Measurements from ENCODE around the gene ARHGAP26. TPM values are rescaled to one million over a fixed set of nuclear protein-coding genes. Genes with fewer than 3 reads are reported as not detected.

The ARHGAP26 gene
- total RNA-seq, 1 experiment from 2014 or later = 5.5 TPM

DNA sequence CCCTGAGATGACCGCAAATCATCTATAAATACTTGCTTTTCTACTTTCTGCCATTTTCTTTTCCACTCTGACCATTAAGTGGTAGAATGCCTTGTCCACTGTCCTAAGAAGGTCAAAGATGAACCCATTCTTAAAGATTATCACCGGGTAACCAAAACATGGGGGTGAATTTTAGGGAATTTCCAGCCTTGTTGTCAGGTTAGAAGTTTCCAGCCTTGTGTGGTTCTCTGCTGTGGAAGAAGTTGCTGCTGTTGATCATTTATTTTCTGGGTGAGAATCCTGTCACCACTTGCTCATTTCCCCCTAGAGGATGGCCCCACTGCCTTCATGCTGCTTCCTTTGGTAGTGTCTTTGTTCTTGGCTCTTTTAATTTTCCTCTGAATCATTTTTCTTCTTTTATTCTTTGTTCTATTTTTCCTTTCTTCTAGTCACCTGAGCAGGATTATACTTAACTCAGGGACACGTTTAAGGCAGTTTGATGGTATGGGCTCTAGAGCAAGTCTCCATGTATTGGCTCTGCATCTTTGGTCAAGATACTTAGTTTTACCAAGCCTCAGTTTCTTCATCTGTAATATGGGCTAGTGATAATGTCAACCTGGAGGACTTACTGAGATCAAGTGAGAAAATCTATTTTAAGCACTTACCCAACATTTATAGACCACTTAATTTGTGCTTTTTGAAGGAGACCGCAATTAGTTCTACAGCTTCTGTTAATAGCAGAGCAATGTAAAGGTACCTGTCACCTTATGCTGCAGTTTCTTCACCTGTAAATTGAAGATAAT is 266.2 kb downstream of the ARHGAP26 start:
- DNase-seq (ENCODE audit: low read depth) = no peak

GRCh38 chr5:143037071-143037470 is 266.9 kb downstream of the ARHGAP26 start:
- DNase-seq (ENCODE audit: low read depth) = peak; percentile 52

DNA sequence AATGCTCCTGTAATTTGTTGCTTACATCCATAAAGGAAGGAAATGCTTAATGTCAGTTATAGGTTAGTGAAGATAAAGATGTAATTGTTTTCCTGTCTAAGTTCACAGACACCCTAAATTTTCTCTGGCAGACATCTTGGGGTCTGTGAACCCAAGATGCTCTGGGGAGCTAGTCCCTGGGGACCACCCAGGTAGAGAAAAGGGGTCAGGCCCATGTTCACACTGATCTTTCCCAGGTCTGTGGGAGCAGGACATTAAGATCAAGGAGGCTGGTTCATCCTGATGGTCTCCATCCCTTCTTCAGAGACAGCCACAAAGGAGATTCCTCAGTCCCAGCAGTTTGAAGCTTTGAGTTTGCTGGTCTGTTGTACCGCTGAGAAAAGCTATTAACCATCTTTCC is 267.5 kb downstream of the ARHGAP26 start:
- no peak for DNase-seq (ENCODE audit: low read depth)

DNA sequence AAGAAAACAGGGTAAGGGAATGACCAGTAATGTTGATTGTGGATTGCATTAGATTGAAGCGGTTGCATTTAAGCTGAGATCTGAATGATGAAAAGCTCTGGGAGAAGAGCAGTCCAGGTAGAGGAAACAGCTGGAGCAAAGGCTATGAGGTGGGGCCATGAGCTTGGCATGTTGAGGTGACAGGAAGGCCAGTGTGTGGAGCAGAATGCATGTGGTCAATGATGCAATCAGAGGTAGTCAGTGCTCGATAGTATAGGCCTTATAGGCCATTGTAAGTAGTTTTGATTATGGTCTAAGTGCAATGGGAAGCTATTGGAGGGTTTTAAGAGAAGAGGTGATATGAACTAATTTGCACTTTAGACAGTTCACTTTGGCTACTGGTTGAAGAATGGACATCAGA is 270.4 kb downstream of the ARHGAP26 start:
- DNase-seq (ENCODE audit: low read depth) = no peak

DNA sequence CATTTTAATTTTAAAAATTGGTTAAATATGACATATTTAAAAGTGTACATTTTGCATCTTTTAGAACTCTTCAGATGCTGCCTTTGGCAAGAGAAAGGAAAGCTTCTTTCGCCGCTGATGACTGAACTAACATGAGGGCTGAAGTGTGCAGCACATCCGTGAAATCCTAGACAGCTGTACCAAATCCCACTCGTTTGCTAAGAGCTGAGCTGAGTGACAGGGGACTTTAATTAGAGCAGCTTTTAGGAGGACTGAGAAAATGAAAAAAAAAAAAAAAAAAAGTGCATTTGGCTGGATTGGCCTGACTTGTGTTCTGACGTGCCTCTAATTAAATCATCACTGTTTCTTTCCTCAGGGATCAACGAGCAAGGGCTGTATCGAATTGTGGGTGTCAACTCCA is 271.3 kb downstream of the ARHGAP26 start:
- no peak for DNase-seq (ENCODE audit: low read depth)

GRCh38 chr5:143041972-143042770 is 272.0 kb downstream of the ARHGAP26 start:
- DNase-seq (ENCODE audit: low read depth) = no peak

DNA sequence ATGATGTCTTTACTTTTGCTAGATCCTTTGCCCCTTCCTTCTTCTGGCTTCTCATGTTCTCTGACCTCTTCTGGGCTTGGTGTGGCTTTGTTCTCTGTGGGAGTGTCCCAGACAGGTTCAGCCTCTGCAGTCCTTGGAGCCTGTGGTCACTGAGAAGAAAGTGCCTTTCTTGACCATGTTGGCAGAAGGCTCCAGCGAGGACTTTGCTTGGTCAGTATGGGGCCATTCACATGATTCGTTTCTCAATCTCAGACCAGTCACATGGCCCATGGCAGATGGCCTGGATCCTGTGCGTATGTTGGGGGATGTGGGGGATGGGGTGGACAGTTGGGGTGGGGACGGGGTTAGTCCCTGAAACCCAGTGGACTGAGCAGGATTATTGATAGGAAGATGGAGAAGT is 274.1 kb downstream of the ARHGAP26 start:
- no peak for DNase-seq (ENCODE audit: low read depth)

DNA sequence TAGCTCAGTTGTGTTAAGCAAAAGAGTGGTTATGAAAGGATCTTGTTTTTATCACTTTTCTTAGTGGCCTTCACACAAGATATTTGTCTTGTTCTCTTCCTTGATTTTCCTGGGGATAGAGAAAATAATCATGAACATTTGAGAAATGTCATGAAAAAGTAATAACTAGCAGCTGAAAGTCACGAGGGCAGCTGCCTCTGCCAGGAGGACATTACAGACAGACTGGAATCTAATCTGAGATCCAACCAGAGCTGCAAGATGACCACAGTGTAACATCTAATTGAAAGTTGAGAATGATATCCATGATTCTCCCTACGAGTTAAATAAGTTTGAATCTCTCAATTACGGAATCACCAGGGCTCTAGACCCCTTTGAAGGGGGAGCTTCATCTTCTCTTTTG is 274.9 kb downstream of the ARHGAP26 start:
- no peak for DNase-seq (ENCODE audit: low read depth)

- no peak for DNase-seq (ENCODE audit: low read depth)
Measured at GRCh38 chr5:143046314-143046713, 276.1 kb downstream of the ARHGAP26 start.

GRCh38 chr5:143047091-143047490 is 276.9 kb downstream of the ARHGAP26 start:
- no peak for DNase-seq (ENCODE audit: low read depth)

GRCh38 chr5:143050183-143050582 is 280.0 kb downstream of the ARHGAP26 start:
- DNase-seq (ENCODE audit: low read depth) = no peak

GRCh38 chr5:143051244-143052058 is 281.3 kb downstream of the ARHGAP26 start:
- peak; percentile 90 for DNase-seq (ENCODE audit: low read depth)

- no peak for DNase-seq (ENCODE audit: low read depth)
Measured at GRCh38 chr5:143052967-143053682, 282.9 kb downstream of the ARHGAP26 start.

DNA sequence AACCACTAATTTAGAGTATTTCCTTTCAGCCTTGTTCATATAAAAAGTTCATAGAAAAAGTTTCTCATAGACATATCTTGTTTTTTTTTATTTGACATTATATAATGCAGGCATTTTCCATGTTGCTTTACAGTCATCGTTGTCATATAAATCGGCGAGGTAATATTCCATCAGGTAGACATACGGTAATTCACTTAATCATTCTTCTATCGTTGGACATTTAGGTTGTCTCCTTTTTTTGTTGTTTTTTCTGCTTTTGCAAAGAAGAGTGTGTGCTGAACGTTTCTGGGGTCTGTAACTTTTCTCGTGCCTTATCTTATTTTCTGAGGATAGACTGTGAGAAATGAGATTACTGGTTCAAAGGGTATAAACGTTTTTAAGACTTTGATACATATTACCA is 283.6 kb downstream of the ARHGAP26 start:
- DNase-seq (ENCODE audit: low read depth) = no peak

DNA sequence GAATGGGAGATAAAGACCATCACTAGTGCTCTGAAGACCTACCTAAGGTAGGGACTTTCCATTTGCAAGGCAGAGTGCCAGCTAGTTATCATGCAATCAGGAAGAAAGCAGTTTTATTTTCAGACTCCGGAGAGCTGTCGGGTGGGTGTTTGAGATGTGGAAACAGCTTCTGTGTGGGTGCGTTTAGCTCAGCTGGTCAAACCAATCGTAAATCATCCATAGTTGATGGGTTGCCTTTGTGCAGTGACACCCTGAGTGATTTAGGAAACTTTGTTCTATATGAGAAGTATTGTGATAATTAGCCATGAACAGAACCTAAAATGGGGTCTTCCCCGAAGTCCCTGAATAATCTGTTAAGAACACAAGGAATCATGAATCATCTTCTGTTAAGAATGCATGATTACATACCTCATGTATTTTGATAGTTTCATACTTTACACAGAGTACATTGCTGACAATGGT is 284.3 kb downstream of the ARHGAP26 start:
- peak; percentile 49 for DNase-seq (ENCODE audit: low read depth)

- peak; percentile 60 for DNase-seq (ENCODE audit: low read depth)
Measured at GRCh38 chr5:143055596-143056338, 285.6 kb downstream of the ARHGAP26 start.

DNA sequence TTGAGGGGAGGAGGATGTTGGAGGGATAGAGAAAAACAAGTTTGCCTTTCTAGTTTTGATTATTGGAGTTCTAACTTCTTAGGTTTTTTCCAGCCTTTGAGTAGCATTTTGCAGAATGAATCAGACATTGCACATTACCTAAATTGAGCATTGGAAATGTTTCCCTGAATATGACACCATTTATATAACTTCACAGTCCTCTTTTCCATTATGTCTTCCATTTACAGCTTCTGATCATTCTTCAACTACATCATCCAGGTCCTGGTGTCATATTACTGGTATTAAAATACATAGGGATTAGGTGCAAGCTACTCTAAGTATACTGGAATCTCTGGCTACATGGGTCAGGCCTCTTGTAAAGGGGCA is 286.1 kb downstream of the ARHGAP26 start:
- no peak for DNase-seq (ENCODE audit: low read depth)

DNA sequence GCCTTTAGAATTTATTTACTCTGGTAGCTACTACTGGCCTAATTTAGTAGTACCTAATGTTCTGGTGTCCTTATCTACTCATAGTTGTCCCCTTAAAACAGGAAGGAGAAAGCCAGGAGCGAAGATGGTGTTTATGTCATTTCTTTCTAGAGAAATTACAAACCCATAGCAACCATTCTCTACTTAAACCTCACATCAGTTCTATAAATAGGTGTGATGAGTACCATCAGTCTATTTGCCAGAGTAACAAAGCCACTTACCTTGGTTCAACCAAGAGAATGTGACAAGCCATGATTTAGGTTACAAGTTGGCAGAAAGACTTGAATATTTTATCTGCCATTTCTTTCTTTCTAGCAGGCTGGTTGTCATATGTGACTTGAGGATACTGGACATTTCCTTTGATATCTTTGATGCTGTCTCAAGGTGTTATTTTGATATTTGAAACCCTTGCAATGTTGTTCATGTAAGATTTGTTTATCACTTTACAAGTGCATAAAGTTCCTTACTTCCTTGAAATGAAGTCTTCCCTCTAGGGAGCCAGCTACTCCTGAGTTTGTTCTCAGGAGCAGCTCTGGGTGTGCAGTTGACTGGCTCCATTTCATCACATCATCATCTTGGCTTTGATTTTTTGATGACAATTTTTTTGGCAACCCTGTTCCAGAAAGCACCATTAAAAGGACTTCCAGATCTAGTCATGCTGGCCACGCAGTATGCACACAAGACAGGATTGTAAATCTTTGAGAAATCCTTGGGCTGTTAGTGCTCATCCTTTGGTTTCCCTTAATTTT is 286.8 kb downstream of the ARHGAP26 start:
- DNase-seq (ENCODE audit: low read depth) = no peak

DNA sequence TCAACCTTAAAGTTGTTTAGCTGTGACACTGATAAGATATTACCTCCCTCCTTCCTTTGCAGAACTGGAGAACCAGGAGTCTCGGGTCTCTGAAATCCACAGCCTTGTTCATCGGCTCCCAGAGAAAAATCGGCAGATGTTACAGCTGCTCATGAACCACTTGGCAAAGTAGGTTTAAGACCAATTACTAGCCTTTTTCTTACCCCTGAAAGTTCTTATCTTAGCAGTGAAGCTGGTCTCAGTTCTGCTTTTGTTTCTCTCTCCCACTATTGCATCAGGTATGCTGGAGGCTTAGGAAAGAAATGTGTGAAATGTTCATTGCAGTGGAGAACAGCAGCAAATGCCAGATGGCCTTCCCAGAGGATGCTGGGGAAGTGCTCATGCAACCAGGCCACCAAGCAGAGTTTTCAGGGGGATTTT is 287.4 kb downstream of the ARHGAP26 start:
- no peak for DNase-seq (ENCODE audit: low read depth)

- DNase-seq (ENCODE audit: low read depth) = peak; percentile 58
Measured at GRCh38 chr5:143059355-143059754, 289.2 kb downstream of the ARHGAP26 start.
